A549 (cell line): ENCODE results near the gene FAM174B.

Experiments used
- BHLHE40 ChIP-seq: IDR thresholded peaks from 2 replicates; pipeline ENCODE4 v1.6.1; 2012; ENCODE audit warnings: low read depth, low read length, inconsistent platforms
- EP300 ChIP-seq, 2 experiments: fragments of >200 bp; sonication (Bioruptor Twin); formaldehyde crosslinking; IDR thresholded peaks; 2 replicates in 1 of 2; 3 replicates in 1 of 2; pipeline ENCODE4 v1.6.1; 2016 to 2017
- ESRRA ChIP-seq: fragments of 150-350 bp; IDR thresholded peaks from 2 replicates; pipeline ENCODE4 v1.6.1; 2014; ENCODE audit warnings: mild to moderate bottlenecking, low read length, borderline replicate concordance
- FOSL2 ChIP-seq, 2 experiments: fragments of 450-650 bp in 1 of 2; fragments of >200 bp in 1 of 2; sonication (Bioruptor Twin) in 1 of 2; formaldehyde crosslinking; IDR thresholded peaks; 2 replicates each; pipeline versions ENCODE4 v1.5.0 to v1.6.1; 2016 to 2020; ENCODE audit warnings: mild to moderate bottlenecking in 1 of 2, moderate library complexity in 1 of 2
- HOXA7 ChIP-seq: fragments of 250-450 bp; sonication (Bioruptor Pico); IDR thresholded peaks from 2 replicates; pipeline ENCODE4 v1.5.0; 2020; ENCODE audit warnings: mild to moderate bottlenecking, moderate library complexity
- JUN ChIP-seq, 2 experiments: fragments of >200 bp; sonication (Bioruptor Twin); formaldehyde crosslinking; IDR thresholded peaks; 2 replicates in 1 of 2; 3 replicates in 1 of 2; pipeline ENCODE4 v1.6.1; 2016 to 2017
- KDM1A ChIP-seq: fragments of 200-600 bp; sonication (generic); IDR thresholded peaks from 2 replicates; pipeline ENCODE4 v1.6.1; 2016; ENCODE audit warnings: low read depth, mild to moderate bottlenecking
- KDM5A ChIP-seq: fragments of 200-600 bp; sonication (generic); IDR thresholded peaks from 2 replicates; pipeline ENCODE4 v1.6.1; 2016; ENCODE audit warnings: antibody characterized with exemption, mild to moderate bottlenecking
- NR3C1 ChIP-seq: fragments of >200 bp; sonication (Bioruptor Twin); formaldehyde crosslinking; IDR thresholded peaks from 3 replicates; pipeline ENCODE4 v1.6.1; 2017
- POLR2A ChIP-seq: IDR thresholded peaks from 2 replicates; pipeline ENCODE4 v1.6.1; 2012; ENCODE audit warnings: mild to moderate bottlenecking, low read length
- ZSCAN20 ChIP-seq: fragments of 250-450 bp; sonication (Bioruptor Pico); IDR thresholded peaks from 2 replicates; pipeline ENCODE4 v1.8.0; 2022; ENCODE audit warnings: mild to moderate bottlenecking, moderate library complexity
- TF ChIP-seq, protein P1 (sequence below): fragments of >200 bp; sonication (Bioruptor Twin); formaldehyde crosslinking; IDR thresholded peaks from 3 replicates; pipeline ENCODE4 v1.5.1; 2016
- TF ChIP-seq, protein P2 (sequence below): IDR thresholded peaks from 2 replicates; pipeline ENCODE4 v1.6.1; 2012; ENCODE audit warnings: low read depth, borderline replicate concordance
- TF ChIP-seq, protein P3 (sequence below): fragments of 200-600 bp; sonication (generic); IDR thresholded peaks from 2 replicates; pipeline ENCODE4 v1.6.1; 2016; ENCODE audit warnings: antibody characterized with exemption, mild to moderate bottlenecking, moderate library complexity

DNA sequence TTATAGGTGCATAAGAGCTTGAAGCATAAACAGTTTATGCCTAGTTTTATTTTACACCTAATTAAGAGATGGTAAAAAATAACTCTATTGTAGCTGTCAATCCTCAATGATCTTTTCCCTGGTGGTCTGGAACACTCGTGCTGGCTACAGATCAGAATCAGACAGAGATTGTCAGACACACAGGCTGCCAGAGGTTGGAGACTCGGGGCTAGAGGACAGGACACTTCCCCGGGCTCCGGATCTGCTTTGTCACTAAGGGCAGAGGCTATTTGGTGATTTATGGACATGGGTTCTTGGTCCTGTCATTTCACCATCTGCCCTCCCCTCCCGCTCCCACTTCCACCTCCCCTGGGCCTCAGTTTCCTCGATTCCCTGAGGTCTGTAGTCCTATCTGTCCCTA, 16.5 kb upstream of the FAM174B start:
- TF ChIP-seq POLR2A (no peak), EP300 (IDR thresholded peaks at IDR 0.05) (no peak), ZSCAN20 (CRISPR knock-in tag) (no peak), BHLHE40 (no peak), KDM5A (no peak), NR3C1 (no peak), HOXA7 (CRISPR knock-in tag) (no peak), JUN (IDR thresholded peaks at IDR 0.05) (no peak), ESRRA (no peak), KDM1A (no peak), FOSL2 (IDR thresholded peaks at IDR 0.05) (no peak), FOSL2 (CRISPR knock-in tag; IDR thresholded peaks at IDR 0.05) (no peak)
- TF ChIP-seq, protein P1, sequence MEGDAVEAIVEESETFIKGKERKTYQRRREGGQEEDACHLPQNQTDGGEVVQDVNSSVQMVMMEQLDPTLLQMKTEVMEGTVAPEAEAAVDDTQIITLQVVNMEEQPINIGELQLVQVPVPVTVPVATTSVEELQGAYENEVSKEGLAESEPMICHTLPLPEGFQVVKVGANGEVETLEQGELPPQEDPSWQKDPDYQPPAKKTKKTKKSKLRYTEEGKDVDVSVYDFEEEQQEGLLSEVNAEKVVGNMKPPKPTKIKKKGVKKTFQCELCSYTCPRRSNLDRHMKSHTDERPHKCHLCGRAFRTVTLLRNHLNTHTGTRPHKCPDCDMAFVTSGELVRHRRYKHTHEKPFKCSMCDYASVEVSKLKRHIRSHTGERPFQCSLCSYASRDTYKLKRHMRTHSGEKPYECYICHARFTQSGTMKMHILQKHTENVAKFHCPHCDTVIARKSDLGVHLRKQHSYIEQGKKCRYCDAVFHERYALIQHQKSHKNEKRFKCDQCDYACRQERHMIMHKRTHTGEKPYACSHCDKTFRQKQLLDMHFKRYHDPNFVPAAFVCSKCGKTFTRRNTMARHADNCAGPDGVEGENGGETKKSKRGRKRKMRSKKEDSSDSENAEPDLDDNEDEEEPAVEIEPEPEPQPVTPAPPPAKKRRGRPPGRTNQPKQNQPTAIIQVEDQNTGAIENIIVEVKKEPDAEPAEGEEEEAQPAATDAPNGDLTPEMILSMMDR = no peak
- TF ChIP-seq, protein P2, sequence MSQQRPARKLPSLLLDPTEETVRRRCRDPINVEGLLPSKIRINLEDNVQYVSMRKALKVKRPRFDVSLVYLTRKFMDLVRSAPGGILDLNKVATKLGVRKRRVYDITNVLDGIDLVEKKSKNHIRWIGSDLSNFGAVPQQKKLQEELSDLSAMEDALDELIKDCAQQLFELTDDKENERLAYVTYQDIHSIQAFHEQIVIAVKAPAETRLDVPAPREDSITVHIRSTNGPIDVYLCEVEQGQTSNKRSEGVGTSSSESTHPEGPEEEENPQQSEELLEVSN = no peak
- TF ChIP-seq, protein P3, sequence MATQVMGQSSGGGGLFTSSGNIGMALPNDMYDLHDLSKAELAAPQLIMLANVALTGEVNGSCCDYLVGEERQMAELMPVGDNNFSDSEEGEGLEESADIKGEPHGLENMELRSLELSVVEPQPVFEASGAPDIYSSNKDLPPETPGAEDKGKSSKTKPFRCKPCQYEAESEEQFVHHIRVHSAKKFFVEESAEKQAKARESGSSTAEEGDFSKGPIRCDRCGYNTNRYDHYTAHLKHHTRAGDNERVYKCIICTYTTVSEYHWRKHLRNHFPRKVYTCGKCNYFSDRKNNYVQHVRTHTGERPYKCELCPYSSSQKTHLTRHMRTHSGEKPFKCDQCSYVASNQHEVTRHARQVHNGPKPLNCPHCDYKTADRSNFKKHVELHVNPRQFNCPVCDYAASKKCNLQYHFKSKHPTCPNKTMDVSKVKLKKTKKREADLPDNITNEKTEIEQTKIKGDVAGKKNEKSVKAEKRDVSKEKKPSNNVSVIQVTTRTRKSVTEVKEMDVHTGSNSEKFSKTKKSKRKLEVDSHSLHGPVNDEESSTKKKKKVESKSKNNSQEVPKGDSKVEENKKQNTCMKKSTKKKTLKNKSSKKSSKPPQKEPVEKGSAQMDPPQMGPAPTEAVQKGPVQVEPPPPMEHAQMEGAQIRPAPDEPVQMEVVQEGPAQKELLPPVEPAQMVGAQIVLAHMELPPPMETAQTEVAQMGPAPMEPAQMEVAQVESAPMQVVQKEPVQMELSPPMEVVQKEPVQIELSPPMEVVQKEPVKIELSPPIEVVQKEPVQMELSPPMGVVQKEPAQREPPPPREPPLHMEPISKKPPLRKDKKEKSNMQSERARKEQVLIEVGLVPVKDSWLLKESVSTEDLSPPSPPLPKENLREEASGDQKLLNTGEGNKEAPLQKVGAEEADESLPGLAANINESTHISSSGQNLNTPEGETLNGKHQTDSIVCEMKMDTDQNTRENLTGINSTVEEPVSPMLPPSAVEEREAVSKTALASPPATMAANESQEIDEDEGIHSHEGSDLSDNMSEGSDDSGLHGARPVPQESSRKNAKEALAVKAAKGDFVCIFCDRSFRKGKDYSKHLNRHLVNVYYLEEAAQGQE = no peak
